GM08714 (cell line): Measurements from ENCODE around the gene ESRRA.

Experiments used
- H3K4me3 ChIP-seq: fragments of 200-500 bp; sonication (Bioruptor generic); 2 replicates; pipeline ENCODE4 v1.5.1; 2014; ENCODE audit warnings: mild to moderate bottlenecking, low read length, inconsistent platforms
- ZNF274 ChIP-seq: IDR thresholded peaks from 2 replicates; pipeline ENCODE4 v1.6.1; 2012; ENCODE audit warnings: mild to moderate bottlenecking, low read depth, low read length

The ESRRA gene

DNA sequence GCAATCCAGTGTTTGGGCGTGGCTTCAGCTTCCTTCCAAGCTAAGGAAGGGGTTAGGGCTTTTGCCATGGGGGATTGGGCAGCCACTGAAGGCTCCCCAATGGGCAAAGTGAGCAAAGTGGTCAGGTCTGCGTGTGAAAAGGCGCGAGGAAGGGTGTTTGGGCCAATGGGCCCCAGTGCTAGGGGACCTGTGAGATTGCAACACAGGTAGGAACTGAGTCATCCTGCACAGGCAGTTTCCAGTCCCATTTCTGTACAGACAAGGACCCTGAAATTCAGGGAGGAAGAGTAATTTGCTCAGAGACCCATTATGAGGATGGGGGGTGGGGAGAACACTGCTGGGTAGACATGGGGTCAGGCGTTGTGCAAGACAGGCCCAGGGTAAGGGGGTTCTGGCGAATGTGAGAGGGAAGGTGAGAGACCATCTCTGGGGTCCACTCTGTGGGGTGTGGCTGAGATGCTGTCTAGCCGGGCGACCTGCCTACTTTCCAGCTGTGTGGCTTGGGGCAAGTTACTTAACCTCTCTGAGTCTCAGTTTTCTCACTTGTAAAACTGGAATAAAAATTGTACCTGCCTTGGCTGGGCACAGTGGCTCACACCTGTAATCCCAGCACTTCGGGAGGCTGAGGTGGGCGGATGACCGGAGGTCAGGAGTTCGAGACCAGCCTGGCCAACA, 42.0 kb downstream of the ESRRA start:
- no peak for TF ChIP-seq ZNF274
- no peak overlapping the region for H3K4me3 ChIP-seq

GRCh38 chr11:64348383-64349024, 43.2 kb downstream of the ESRRA start:
- no peak overlapping the region for H3K4me3 ChIP-seq
- no peak for TF ChIP-seq ZNF274

DNA sequence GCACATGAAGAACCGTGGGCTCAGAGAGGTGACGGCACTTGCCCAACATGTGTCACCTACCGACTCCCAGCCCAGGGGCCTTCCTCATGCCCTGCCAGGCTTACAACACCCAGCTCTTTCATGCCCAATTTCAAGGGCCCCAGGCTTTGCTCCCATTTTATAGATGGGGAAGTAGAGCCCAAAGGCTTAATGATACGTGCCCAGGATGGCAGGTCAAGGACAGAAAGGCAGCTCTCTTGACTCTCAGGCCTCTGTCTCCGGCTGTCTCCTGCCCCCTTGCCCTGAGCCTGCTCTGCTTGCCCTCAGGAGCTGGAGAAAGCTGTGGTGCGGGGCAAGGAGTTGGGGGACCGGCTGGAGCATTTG, 43.7 kb downstream of the ESRRA start:
- H3K4me3 ChIP-seq = no peak overlapping the region
- TF ChIP-seq ZNF274 = no peak

- TF ChIP-seq ZNF274 = no peak
- no peak overlapping the region for H3K4me3 ChIP-seq
Measured at GRCh38 chr11:64349404-64349803, 44.1 kb downstream of the ESRRA start.

GRCh38 chr11:64351136-64351631, 45.9 kb downstream of the ESRRA start:
- no peak overlapping the region for H3K4me3 ChIP-seq
- TF ChIP-seq ZNF274 = no peak

- no peak overlapping the region for H3K4me3 ChIP-seq
- no peak for TF ChIP-seq ZNF274
Measured at GRCh38 chr11:64352099-64352994, 47.0 kb downstream of the ESRRA start.

DNA sequence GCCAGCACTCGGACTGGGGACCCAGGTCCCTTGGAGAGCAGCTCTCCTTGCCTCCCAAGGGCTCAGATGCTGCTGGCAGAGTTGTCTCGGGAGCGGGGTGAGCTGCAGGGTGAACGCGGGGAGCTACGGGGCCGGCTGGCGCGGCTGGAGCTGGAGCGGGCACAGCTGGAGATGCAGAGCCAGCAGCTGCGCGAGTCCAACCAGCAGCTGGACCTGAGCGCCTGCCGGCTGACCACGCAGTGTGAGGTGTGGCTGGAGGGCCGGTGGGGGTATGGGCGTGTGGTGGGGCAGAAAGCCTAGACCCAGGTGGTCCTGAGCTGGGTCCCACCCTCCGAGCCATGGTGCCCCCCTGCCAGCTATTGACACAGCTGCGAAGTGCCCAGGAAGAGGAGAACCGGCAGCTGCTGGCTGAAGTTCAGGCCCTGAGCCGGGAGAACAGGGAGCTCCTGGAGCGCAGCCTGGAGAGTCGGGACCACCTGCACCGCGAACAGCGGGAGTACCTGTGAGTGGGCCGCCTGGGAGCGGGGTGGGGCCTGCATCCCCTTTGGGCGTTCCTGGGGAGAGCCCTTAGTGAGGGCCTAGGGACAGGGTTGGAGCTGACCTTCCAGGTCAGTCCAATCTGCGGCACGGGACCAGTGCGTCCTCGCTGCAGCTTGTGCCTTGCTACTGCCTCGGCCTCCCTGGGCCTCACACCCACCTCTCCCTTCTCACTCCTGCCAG, 47.8 kb downstream of the ESRRA start:
- TF ChIP-seq ZNF274 = no peak

GRCh38 chr11:64353715-64354506, 48.6 kb downstream of the ESRRA start:
- no peak for TF ChIP-seq ZNF274
- no peak overlapping the region for H3K4me3 ChIP-seq

More for the DNA sequence above, 47.8 kb downstream of the ESRRA start:
- no peak overlapping the region for H3K4me3 ChIP-seq

DNA sequence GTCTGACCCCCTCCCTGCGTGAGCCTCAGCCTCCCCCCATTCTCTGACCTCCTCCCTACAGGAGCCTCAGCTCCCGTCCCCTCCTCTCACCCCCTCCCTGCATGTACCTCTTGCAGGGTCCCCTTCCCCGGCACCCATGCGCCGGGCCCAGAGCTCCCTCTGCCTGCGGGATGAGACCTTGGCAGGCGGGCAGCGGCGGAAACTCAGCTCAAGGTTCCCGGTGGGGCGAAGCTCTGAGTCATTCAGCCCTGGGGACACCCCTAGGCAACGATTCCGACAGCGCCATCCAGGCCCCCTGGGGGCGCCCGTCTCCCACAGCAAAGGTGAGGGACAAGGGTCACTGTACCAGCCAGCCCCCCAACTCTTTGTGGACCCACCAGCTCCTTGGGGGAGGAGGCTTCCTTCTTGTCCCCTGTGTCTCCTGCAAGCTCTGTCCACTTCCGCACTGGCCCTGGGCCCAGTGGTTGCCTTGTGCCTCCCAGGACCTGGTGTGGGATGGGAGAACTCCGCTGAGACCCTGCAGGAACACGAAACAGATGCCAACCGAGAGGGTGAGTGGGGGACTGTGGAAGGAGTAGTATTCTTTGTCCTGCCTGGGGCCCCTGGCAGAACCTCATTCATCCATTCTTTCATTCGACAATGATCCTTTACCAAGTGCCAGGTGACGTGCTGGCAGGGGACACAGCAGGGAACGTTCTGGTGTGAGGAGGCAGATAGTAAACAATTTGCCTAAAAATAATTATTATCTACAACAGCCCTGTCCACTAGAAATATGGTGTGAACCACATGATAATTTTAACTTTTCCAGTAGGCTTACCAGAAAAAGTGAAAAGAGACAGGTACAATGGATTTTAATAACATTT, 50.0 kb downstream of the ESRRA start:
- no peak overlapping the region for H3K4me3 ChIP-seq
- TF ChIP-seq ZNF274 = no peak

DNA sequence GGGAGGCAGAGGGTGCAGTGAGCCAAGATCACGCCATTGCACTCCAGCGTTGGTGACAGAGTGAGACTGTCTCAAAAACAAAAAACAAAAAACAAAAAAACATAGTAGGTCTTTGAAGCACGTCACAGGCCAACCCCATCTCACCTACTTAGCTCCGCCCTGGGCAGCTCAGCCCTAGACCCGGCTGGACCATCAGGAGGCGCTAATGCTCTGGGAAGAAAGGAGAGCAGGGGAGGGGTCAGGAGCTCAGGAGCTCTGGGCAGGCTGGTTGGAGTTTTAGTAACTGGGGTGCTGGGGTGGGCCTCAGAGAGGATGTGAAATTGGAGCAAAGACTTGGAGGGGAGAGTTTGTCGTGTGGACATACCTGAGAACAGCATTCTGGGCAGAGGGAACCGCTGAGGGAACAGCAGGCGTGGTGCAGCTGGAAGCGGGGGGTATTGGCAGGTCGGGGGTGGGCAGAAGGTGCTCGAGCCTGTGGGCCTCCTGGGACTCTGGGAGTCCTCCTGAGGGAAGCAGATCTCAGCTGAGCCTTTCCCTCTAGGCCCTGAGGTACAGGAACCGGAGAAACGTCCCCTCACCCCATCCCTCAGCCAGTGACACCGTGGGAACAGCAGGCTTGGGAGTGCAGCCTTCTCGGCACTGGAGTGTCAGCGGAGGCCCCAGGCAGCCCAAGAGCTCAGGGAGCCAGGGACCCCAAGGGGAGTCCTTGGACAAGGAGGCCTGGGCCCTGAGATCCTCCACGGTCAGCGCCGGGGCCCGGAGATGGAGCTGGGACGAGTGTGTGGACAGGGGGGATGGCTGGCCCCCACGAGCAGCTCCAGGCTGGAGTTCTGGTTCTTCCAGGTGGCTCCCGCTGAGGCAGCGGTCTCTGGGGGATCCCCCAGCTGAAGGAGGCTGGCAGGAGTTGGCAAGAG, 51.4 kb downstream of the ESRRA start:
- TF ChIP-seq ZNF274 = no peak

GRCh38 chr11:64357446-64357845, 52.1 kb downstream of the ESRRA start:
- no peak for TF ChIP-seq ZNF274
- no peak overlapping the region for H3K4me3 ChIP-seq

More for the DNA sequence above, 51.4 kb downstream of the ESRRA start:
- H3K4me3 ChIP-seq = no peak overlapping the region
